ENCODE results near the gene BTBD9.
"Not testable (repeated sequence)": the region's sequence is repeated elsewhere in the genome, so short reads cannot be mapped to it uniquely, and the experiment has no call there.

BTBD9 gene

GRCh38 chr6:38636027-38636426, 3.7 kb downstream of the BTBD9 start:
- H3K4me3 Mint-ChIP-seq = no peak overlapping the region
- H3K27ac Mint-ChIP-seq = no peak overlapping the region
- no peaks in the 10 kb centered on the region for H3K36me3 Mint-ChIP-seq (ENCODE audit: low read depth)
- H3K27me3 Mint-ChIP-seq (ENCODE audit: low read depth) = no peaks in the 10 kb centered on the region
- DNase-seq (ENCODE audit: low spot score) = no peak
- H3K4me1 Mint-ChIP-seq (ENCODE audit: low read depth) = peaks cover 32% of the 10 kb centered on the region
- H3K9me3 Mint-ChIP-seq = peaks cover 4% of the 10 kb centered on the region

- peaks cover 4% of the 10 kb centered on the region for H3K9me3 Mint-ChIP-seq
- no peak overlapping the region for H3K4me3 Mint-ChIP-seq
- no peaks in the 10 kb centered on the region for H3K36me3 Mint-ChIP-seq (ENCODE audit: low read depth)
- H3K27ac Mint-ChIP-seq = no peak overlapping the region
- peaks cover 28% of the 10 kb centered on the region for H3K4me1 Mint-ChIP-seq (ENCODE audit: low read depth)
- no peak for DNase-seq (ENCODE audit: low spot score)
- no peaks in the 10 kb centered on the region for H3K27me3 Mint-ChIP-seq (ENCODE audit: low read depth)
These were observed 5.2 kb downstream of the BTBD9 start for GRCh38 chr6:38634518-38634917.

- peaks cover 4% of the 10 kb centered on the region for H3K9me3 Mint-ChIP-seq
- no peak overlapping the region for H3K4me3 Mint-ChIP-seq
- DNase-seq (ENCODE audit: low spot score) = no peak
- H3K4me1 Mint-ChIP-seq (ENCODE audit: low read depth) = peaks cover 16% of the 10 kb centered on the region
- H3K27ac Mint-ChIP-seq = no peak overlapping the region
- no peaks in the 10 kb centered on the region for H3K36me3 Mint-ChIP-seq (ENCODE audit: low read depth)
- H3K27me3 Mint-ChIP-seq (ENCODE audit: low read depth) = no peaks in the 10 kb centered on the region
These were observed 7.2 kb downstream of the BTBD9 start for GRCh38 chr6:38632490-38632889.

- no peak overlapping the region for H3K27ac Mint-ChIP-seq
- H3K4me1 Mint-ChIP-seq (ENCODE audit: low read depth) = peaks cover 8% of the 10 kb centered on the region
- no peak for DNase-seq (ENCODE audit: low spot score)
- no peaks in the 10 kb centered on the region for H3K36me3 Mint-ChIP-seq (ENCODE audit: low read depth)
- H3K4me3 Mint-ChIP-seq = no peak overlapping the region
- H3K9me3 Mint-ChIP-seq = peaks cover 4% of the 10 kb centered on the region
- H3K27me3 Mint-ChIP-seq (ENCODE audit: low read depth) = no peaks in the 10 kb centered on the region
These were observed 8.4 kb downstream of the BTBD9 start for GRCh38 chr6:38631186-38631783.

- Mint-ChIP-seq H3K4me3 (no peak overlapping the region), H3K27me3 (ENCODE audit: low read depth) (no peaks in the 10 kb centered on the region), H3K4me1 (ENCODE audit: low read depth) (no peaks in the 10 kb centered on the region), H3K9me3 (no peaks in the 10 kb centered on the region), H3K36me3 (ENCODE audit: low read depth) (no peaks in the 10 kb centered on the region), H3K27ac (no peak overlapping the region)
- DNase-seq (ENCODE audit: low spot score) = no peak
These were observed 14.5 kb downstream of the BTBD9 start for GRCh38 chr6:38625217-38625616.

- not testable (repeated sequence) for H3K27ac Mint-ChIP-seq; H3K4me3 Mint-ChIP-seq; DNase-seq (ENCODE audit: low spot score); H3K36me3 Mint-ChIP-seq (ENCODE audit: low read depth); H3K9me3 Mint-ChIP-seq; H3K4me1 Mint-ChIP-seq (ENCODE audit: low read depth); H3K27me3 Mint-ChIP-seq (ENCODE audit: low read depth)
These were observed 20.4 kb downstream of the BTBD9 start for GRCh38 chr6:38619342-38619741.

- not testable (repeated sequence) for H3K27ac Mint-ChIP-seq
These were observed 21.4 kb downstream of the BTBD9 start for GRCh38 chr6:38618301-38618700.

GRCh38 chr6:38617856-38618255, 21.9 kb downstream of the BTBD9 start:
- H3K27me3 Mint-ChIP-seq (ENCODE audit: low read depth) = no peaks in the 10 kb centered on the region
- no peaks in the 10 kb centered on the region for H3K9me3 Mint-ChIP-seq
- DNase-seq (ENCODE audit: low spot score) = no peak
- H3K27ac Mint-ChIP-seq = no peak overlapping the region
- H3K4me3 Mint-ChIP-seq = no peak overlapping the region
- H3K36me3 Mint-ChIP-seq (ENCODE audit: low read depth) = no peaks in the 10 kb centered on the region
- H3K4me1 Mint-ChIP-seq (ENCODE audit: low read depth) = no peaks in the 10 kb centered on the region

More at GRCh38 chr6:38618301-38618700, 21.4 kb downstream of the BTBD9 start:
- not testable (repeated sequence) for H3K9me3 Mint-ChIP-seq; H3K27me3 Mint-ChIP-seq (ENCODE audit: low read depth); H3K4me1 Mint-ChIP-seq (ENCODE audit: low read depth); DNase-seq (ENCODE audit: low spot score); H3K36me3 Mint-ChIP-seq (ENCODE audit: low read depth); H3K4me3 Mint-ChIP-seq

- H3K4me3 Mint-ChIP-seq = no peak overlapping the region
- no peak for DNase-seq (ENCODE audit: low spot score)
- no peaks in the 10 kb centered on the region for H3K9me3 Mint-ChIP-seq
- H3K27me3 Mint-ChIP-seq (ENCODE audit: low read depth) = no peaks in the 10 kb centered on the region
- no peaks in the 10 kb centered on the region for H3K36me3 Mint-ChIP-seq (ENCODE audit: low read depth)
- H3K4me1 Mint-ChIP-seq (ENCODE audit: low read depth) = no peaks in the 10 kb centered on the region
- H3K27ac Mint-ChIP-seq = no peak overlapping the region
These were observed 27.4 kb downstream of the BTBD9 start for GRCh38 chr6:38612143-38612965.

GRCh38 chr6:38610050-38610625, 29.6 kb downstream of the BTBD9 start:
- no peak overlapping the region for H3K27ac Mint-ChIP-seq
- no peaks in the 10 kb centered on the region for H3K27me3 Mint-ChIP-seq (ENCODE audit: low read depth)
- H3K4me1 Mint-ChIP-seq (ENCODE audit: low read depth) = no peaks in the 10 kb centered on the region
- DNase-seq (ENCODE audit: low spot score) = no peak
- no peak overlapping the region for H3K4me3 Mint-ChIP-seq
- no peaks in the 10 kb centered on the region for H3K36me3 Mint-ChIP-seq (ENCODE audit: low read depth)
- H3K9me3 Mint-ChIP-seq = no peaks in the 10 kb centered on the region

GRCh38 chr6:38604700-38605099, 35.0 kb downstream of the BTBD9 start:
- no peak for DNase-seq (ENCODE audit: low spot score)
- no peaks in the 10 kb centered on the region for H3K27me3 Mint-ChIP-seq (ENCODE audit: low read depth)
- no peaks in the 10 kb centered on the region for H3K4me1 Mint-ChIP-seq (ENCODE audit: low read depth)
- H3K4me3 Mint-ChIP-seq = no peak overlapping the region
- H3K27ac Mint-ChIP-seq = no peak overlapping the region
- H3K36me3 Mint-ChIP-seq (ENCODE audit: low read depth) = no peaks in the 10 kb centered on the region
- H3K9me3 Mint-ChIP-seq = no peaks in the 10 kb centered on the region

- Mint-ChIP-seq H3K27me3 (ENCODE audit: low read depth) (no peaks in the 10 kb centered on the region), H3K4me1 (ENCODE audit: low read depth) (no peaks in the 10 kb centered on the region), H3K27ac (no peak overlapping the region), H3K36me3 (ENCODE audit: low read depth) (no peaks in the 10 kb centered on the region), H3K4me3 (no peak overlapping the region), H3K9me3 (no peaks in the 10 kb centered on the region)
- DNase-seq (ENCODE audit: low spot score) = no peak
These were observed 35.8 kb downstream of the BTBD9 start for GRCh38 chr6:38603966-38604365.

- Mint-ChIP-seq H3K27me3 (ENCODE audit: low read depth) (no peaks in the 10 kb centered on the region), H3K9me3 (no peaks in the 10 kb centered on the region), H3K4me1 (ENCODE audit: low read depth) (no peaks in the 10 kb centered on the region), H3K27ac (no peak overlapping the region), H3K36me3 (ENCODE audit: low read depth) (no peaks in the 10 kb centered on the region), H3K4me3 (no peak overlapping the region)
- DNase-seq (ENCODE audit: low spot score) = no peak
These were observed 36.2 kb downstream of the BTBD9 start for GRCh38 chr6:38603496-38603895.

GRCh38 chr6:38599966-38600550, 39.7 kb downstream of the BTBD9 start:
- no peak for DNase-seq (ENCODE audit: low spot score)
- H3K4me1 Mint-ChIP-seq (ENCODE audit: low read depth) = no peaks in the 10 kb centered on the region
- H3K27ac Mint-ChIP-seq = no peak overlapping the region
- H3K9me3 Mint-ChIP-seq = no peaks in the 10 kb centered on the region
- no peaks in the 10 kb centered on the region for H3K27me3 Mint-ChIP-seq (ENCODE audit: low read depth)
- H3K4me3 Mint-ChIP-seq = no peak overlapping the region
- H3K36me3 Mint-ChIP-seq (ENCODE audit: low read depth) = no peaks in the 10 kb centered on the region
